Hematopoietic multipotent progenitor cell treated with erythropoietin and hydrocortisone succinate and interleukin-3 and kit ligand, for 4 days (in vitro differentiated cells): ENCODE results near the gene GALNT14.

Experiments used
- DNase-seq: peaks from one replicate; pipeline ENCODE4 v3.0.0-alpha.2; 2015

Gene GALNT14

GRCh38 chr2:31003749-31004148 is 134.5 kb downstream of the GALNT14 start:
- peak; percentile 22 for DNase-seq

GRCh38 chr2:31002537-31003150 is 135.6 kb downstream of the GALNT14 start:
- DNase-seq: no peak

DNA sequence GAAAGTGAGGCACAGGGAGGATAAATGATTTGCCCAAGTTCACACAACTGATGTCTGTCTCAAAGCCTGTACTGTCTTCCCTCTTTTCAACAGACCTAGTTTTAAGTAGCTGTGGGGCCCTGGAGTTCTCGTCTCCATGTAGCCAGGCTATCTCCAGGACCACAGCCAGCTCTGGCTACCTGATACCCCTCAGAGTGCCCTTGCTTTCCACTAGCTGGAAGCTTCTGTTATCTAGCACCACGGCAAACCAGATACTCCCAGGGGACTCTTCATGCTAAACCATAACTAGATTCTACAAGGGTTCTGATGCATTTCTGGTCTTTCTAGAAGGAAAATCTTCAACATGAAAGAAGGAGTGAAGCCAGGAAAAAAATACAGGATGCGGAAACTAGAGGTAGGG is 137.3 kb downstream of the GALNT14 start:
- DNase-seq: no peak

- DNase-seq: no peak
Measured at GRCh38 chr2:30998672-30999071, 139.6 kb downstream of the GALNT14 start.

DNA sequence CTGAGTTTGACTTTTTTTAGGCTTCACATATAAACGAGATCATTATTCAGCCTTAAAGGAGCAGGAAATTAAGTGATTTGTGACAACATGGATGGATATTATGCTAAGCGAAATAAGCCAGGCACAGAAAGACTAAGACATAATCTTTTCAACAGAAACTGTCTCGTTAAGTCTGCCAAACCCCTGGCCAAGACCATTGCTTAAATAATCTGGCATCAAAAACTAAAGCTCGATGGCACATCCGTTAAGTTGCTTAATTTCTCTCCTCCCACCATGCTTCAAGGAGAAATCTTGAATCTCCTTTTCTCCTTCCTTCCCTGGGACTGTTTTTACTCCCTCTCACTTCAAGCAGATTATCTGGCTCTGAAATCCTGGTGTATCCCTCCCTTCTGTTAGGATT is 140.3 kb downstream of the GALNT14 start:
- DNase-seq: no peak

DNA sequence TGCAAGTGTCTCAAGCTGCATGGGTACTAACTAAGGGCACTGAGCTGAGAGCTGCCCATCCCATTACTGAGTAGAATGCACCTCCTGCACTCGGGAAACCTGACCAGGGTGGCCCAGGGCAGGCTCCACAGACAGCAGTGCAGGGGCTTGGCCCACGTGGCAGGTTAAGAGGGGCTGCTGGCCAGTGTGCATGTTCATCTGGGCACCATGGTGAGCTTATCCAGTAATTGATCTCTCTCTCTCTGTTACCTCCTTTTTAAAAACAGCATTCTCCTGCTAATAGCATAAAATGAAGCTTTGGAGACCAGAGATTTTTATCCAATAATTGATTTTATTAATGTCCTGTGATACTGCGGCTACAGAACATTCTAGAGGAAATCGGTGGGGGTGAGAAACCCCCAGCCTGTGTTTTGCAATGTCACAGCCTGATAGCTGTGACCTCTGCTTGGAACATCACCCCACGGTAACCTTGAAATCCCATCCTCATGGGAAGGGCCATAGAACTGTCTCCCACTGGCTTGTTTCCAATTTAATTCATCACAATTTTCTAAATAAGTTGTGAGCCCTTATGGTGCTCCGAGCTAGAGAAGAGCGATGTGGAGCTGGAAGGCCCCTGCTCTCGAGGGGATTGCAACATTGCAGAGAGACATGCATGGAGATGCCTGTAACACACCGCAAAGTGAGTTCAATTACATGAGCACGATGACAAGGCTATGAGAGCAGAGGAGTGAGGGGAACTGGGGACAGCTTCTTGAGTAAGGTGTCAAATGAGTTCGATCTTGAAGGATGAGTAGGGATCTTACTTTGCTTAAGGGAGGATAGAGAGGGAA is 143.8 kb downstream of the GALNT14 start:
- no peak for DNase-seq

DNA sequence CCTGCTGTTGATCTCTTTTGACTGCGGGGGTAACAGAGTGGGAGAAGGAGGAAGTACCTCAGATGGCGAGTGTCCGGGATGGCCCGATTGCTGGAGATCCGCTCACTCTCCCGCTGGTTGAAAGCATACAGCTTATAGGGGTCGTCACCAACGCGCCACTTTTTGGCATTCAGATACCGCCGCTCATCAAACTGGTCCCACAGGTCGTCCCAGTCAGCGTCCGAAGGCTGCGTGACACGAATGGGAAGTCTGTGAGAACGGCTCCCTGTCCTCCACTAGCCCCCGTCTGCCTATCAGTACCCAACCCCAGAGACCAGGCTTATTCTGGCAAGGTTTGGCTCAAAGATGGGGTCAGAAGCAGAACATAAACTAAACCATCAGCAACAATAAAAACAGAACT is 145.5 kb downstream of the GALNT14 start:
- DNase-seq: no peak

GRCh38 chr2:30990671-30991070 is 147.6 kb downstream of the GALNT14 start:
- no peak for DNase-seq

DNA sequence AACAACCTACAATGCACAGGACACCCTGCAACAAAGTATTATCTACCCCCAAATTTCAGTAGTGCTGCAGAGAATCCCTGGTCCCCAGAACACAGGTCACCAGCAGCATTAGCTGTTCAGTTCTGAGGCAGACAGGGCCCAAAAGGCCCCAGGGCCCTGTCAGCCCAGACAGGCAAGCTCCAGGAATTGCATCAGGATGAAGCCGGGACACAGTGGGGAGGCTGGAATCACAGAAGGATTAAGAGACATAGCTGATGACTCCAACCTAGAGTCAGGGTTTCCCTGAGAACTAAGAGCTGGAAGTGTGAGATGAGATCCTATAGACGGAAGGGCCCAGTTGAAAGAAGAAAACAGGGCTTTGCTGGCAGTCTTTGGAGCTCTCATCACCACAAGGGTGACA is 148.1 kb downstream of the GALNT14 start:
- DNase-seq: no peak

- DNase-seq: no peak
Measured at GRCh38 chr2:30989746-30990145, 148.5 kb downstream of the GALNT14 start.

DNA sequence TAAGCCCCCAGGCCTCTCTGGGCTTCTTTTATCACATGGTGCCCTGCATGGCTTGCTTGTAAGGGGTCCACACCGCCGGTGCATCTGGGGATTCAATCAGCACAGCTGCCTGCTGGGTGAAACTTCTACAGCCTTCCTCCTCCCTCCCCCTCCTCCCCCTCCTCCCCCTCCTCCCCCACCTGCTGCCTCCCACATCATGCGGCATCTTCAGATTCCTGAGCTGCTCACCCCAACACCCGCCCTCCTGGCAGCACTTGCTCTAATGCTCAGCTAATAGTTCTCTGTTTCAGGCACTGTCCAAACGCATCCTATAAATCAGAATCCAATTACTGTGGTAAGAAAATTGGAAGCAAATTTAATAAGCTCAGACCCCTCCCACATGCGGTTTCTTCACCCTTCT is 150.7 kb downstream of the GALNT14 start:
- no peak for DNase-seq

DNA sequence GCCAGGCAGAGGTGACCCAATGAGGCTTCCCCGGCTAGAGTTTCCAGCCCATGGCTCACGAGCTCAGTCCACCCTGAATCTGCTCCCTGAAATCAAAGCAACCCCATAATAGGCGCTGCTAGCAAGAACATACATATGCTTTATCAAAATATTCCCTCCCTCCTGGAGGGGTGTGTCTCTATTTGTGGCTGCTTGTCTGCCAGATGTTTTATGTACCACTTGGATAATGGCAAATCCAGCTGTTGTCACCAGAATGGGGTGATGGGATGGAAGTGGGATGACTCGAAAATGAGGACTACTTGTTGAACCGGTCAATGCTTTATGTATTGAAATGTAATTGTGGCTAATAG is 152.0 kb downstream of the GALNT14 start:
- peak; percentile 12 for DNase-seq

- DNase-seq: no peak
Measured at GRCh38 chr2:30985493-30986230, 152.6 kb downstream of the GALNT14 start.

- no peak for DNase-seq
Measured at GRCh38 chr2:30984148-30984547, 154.1 kb downstream of the GALNT14 start.

DNA sequence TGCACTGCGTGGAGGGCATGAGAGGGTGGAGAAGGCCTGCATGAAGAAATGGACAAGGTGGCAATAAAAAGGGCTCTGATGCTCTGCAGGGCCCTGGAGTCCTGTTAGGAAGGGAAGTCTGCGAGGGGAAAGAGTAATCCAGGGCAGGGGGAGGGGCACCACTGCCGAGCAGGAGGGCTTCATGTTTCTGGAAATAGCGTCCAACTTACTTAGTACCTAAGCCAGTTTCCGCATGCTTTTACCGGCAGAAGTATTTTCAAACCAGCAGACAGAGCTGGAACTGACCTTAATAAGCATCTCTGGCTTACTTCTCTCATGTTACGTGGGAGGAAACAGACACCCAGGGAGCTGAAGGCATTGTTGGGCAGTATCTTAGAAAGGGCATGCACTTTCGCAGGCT is 156.7 kb downstream of the GALNT14 start:
- no peak for DNase-seq

- DNase-seq: no peak
Measured at GRCh38 chr2:30981096-30981495, 157.1 kb downstream of the GALNT14 start.

DNA sequence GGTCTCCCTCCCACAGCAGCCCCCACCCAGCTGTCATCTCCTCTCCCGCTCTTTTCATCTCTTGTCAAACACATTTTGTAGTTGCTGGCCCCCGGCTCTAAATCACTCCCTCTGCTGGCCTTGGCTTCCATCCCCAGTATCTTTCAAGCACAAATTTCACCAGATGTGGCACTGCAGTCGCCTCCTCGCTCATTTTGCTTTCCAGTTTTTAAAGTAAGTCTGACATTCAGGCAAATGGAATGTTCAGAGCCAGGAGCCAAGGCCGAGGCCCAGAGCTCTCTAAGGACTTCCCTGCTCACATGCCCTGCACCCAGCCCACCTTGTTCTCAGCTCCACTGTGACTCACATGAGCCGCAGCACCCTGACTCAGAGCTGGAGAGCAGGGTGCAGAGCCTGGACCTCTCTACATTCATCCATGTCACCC is 158.4 kb downstream of the GALNT14 start:
- peak; percentile 9 for DNase-seq

- DNase-seq: no peak
Measured at GRCh38 chr2:30978854-30979253, 159.4 kb downstream of the GALNT14 start.

- DNase-seq: no peak
Measured at GRCh38 chr2:30978044-30978443, 160.2 kb downstream of the GALNT14 start.

GRCh38 chr2:30975156-30975555 is 163.1 kb downstream of the GALNT14 start:
- DNase-seq: no peak

GRCh38 chr2:30974554-30974953 is 163.7 kb downstream of the GALNT14 start:
- DNase-seq: no peak

GRCh38 chr2:30974092-30974491 is 164.1 kb downstream of the GALNT14 start:
- DNase-seq: peak; percentile 70

- DNase-seq: no peak
Measured at GRCh38 chr2:30971231-30972025, 166.8 kb downstream of the GALNT14 start.
